GM19438 (cell line): ENCODE measurements around the gene ESPN.

Experiments used
- ATAC-seq: cut with Tn5 transposase; IDR thresholded peaks from one replicate; pipeline ENCODE4 v1.9.1; 2021; ENCODE audit warnings: low read depth; ENCODE audit not compliant: unreplicated experiment

Gene ESPN

GRCh38 chr1:6507037-6507428, 82.5 kb downstream of the ESPN start:
- ATAC-seq = no peak

DNA sequence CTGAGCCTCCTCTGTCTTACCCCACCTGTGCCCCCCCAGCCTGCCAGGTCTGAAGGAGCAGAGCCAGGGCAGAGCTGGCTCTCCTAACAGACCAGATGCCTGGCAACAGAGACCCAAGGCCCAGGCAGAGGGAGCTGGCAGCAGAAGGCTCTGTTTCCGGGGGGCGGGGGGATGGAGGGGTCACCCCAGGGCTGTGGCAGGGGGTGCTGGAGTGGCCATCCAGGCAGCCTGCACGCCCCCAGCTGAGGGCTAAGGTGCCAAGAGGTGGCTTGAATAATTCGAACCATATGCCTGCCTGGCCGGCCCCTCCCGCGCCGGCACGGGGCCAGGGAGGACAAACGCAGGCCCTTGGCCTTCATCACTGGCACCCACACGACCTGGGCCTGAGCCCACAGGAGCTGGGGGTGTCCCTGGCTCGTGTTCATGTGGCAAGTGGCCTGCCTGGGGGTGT, 82.9 kb downstream of the ESPN start:
- ATAC-seq = no peak

GRCh38 chr1:6508154-6508815, 83.7 kb downstream of the ESPN start:
- ATAC-seq = no peak

DNA sequence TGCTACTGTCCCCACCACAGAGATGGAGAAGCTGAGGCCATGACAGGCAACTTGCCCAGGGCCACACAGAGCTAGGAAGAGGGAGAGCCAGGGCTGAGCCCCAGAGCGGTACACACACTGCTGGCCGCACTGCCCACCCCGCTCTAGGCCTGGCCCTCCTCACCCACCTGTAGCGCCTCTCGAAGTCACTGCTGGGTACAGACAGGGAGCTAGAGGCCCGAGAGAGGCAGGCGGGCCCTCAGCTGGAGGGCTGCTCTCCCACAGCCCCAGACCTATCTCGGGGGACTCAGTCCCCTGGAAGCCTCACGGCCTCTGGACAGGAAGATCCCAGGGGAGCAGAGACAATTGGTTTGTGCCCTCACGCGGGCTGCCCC, 84.2 kb downstream of the ESPN start:
- ATAC-seq = no peak

DNA sequence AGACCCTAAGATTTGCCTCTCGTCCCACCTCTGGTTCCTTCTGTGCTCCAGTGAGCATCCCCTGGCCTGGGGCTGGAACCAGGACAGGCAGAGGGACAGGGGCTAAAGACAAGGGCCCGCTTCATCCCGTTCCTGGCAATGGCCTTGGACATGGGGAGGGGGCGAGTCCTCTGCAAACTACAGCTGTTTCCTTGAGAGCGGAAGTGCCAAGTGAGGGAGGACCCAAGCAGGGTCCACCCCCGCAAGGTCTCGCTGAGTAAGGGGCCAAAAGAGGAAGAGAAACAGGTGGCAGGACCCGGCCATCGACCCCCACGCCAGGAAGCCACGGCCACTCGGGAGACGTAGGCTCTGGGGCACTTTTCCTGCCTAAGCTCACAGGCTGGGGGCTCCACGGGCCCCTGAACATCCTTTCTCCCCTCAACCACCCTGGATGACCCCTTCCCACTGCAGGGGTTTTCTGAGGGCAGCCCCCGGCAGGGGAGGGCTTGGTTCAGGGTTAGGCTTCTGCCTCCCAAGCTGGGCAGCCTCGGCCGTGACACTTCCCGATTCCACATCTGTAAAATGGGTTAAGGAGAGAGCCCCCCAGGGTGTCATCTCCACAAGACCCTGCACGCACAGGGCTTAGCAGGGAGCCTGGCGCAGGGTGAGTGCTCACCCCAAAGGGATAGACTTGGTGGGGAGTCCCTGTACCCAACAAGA, 84.8 kb downstream of the ESPN start:
- ATAC-seq = no peak

DNA sequence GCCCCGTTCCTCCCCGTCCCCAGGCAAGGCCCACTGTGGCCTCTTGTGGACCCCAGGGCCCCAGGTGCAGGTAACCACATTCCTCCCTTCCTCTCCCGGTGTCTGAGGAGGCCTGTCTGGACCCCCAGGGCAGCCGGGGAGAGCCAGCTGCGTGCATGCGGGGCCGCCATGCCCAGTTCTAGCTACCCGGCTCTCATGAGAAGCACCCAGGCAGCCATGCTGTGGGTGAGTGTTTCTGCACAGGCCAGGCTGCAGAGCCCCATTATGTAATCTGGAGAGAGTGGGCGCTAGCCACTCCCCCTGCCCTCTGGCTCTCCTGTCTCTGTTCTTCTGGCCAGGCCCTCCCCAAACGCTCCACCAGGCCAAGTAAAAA, 85.3 kb downstream of the ESPN start:
- ATAC-seq = no peak

DNA sequence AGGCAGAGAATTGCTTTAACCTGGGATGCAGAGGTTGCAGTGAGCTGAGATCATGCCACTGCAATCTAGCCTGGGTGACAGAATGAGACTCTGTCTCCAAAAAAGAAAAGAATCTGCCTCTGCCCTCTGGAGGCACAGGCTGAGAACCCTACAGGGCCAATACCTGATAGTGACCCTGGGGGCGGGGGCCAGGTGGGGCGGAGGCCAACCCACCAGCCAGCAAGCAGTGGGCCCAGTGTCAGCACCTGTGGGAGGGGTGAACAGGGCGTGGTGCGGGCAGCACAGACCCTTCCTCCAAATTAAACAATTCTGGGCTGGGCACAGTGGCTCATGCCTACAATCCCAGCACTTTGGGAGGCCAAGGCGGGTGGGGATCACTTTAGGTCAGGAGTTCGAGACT, 85.9 kb downstream of the ESPN start:
- ATAC-seq = no peak
